Cardiac muscle cell (in vitro differentiated cells and primary cell): ENCODE data around the gene ZNF397. TPM values are rescaled to one million over a fixed set of nuclear protein-coding genes. Genes with fewer than 3 reads are reported as not detected.

Source experiments
- DNase-seq, 2 donors: peaks; one replicate each; pipeline versions ENCODE4 v3.0.0 to v3.0.0-alpha.2; 2010 to 2017; ENCODE audit warnings: low read depth in 1 of 2, low spot score in 1 of 2
- H3K27ac ChIP-seq: fragments of 200-600 bp; sonication (generic); 2 replicates; pipeline ENCODE4 v1.5.1; 2016
- H3K27me3 ChIP-seq: fragments of 200-600 bp; sonication (generic); 2 replicates; pipeline ENCODE4 v1.6.0; 2016; ENCODE audit warnings: control low read depth
- H3K36me3 ChIP-seq: fragments of 200-600 bp; sonication (generic); 2 replicates; pipeline ENCODE4 v1.5.1; 2016; ENCODE audit warnings: control low read depth
- H3K4me1 ChIP-seq: fragments of 200-600 bp; sonication (generic); 2 replicates; pipeline ENCODE4 v1.8.1; 2017; ENCODE audit warnings: low read depth, mild to moderate bottlenecking, mixed run types
- H3K4me3 ChIP-seq: fragments of 200-600 bp; sonication (generic); 2 replicates; pipeline ENCODE4 v1.5.1; 2016; ENCODE audit warnings: mild to moderate bottlenecking
- H3K9me3 ChIP-seq: fragments of 200-600 bp; sonication (generic); 2 replicates; pipeline ENCODE4 v1.5.1; 2017; ENCODE audit warnings: low read depth, mild to moderate bottlenecking, control low read depth
- CTCF ChIP-seq: IDR thresholded peaks from 2 replicates; pipeline ENCODE4 v1.5.1; 2012; ENCODE audit warnings: low read depth, mild to moderate bottlenecking, low read length
- polyA plus RNA-seq: library from polyadenylated mRNA; unstranded; fragments of >200 nt; fragmentation: Nextera tagmentation; extraction: Ambion mirVana; gene quantifications from 2 replicates; pipeline ENCODE4 v1.2.1, GENCODE V29; 2016
- total RNA-seq: library from RNA; depleted of rRNA; stranded (reverse); fragments of >200 nt; gene quantifications from 2 replicates; pipeline ENCODE4 v1.2.3, GENCODE V29; 2016

The ZNF397 gene
- total and polyA plus RNA-seq, 2 experiments from 2014 or later, result 10.2 to 21.5 TPM

- Histone ChIP-seq H3K27ac (no peak overlapping the region), H3K9me3 (no peaks in the 10 kb centered on the region), H3K27me3 (no peaks in the 10 kb centered on the region), H3K36me3 (peaks cover 43% of the 10 kb centered on the region), H3K4me1 (peaks cover 8% of the 10 kb centered on the region), H3K4me3 (no peak overlapping the region)
- TF ChIP-seq CTCF, result no peak
- DNase-seq, result no peak
Observed at GRCh38 chr18:35246831-35247230, 6.0 kb downstream of the ZNF397 start.

GRCh38 chr18:35247412-35248249 lies 6.8 kb downstream of the ZNF397 start:
- DNase-seq, result no peak
- no peaks in the 10 kb centered on the region for H3K27me3 ChIP-seq
- H3K36me3 ChIP-seq, result peaks cover 42% of the 10 kb centered on the region
- no peak overlapping the region for H3K27ac ChIP-seq
- H3K4me3 ChIP-seq, result no peak overlapping the region
- H3K4me1 ChIP-seq, result no peaks in the 10 kb centered on the region
- no peak for TF ChIP-seq CTCF
- no peaks in the 10 kb centered on the region for H3K9me3 ChIP-seq

GRCh38 chr18:35248429-35248828 lies 7.6 kb downstream of the ZNF397 start:
- H3K27ac ChIP-seq, result no peak overlapping the region
- H3K36me3 ChIP-seq, result peaks cover 38% of the 10 kb centered on the region
- no peaks in the 10 kb centered on the region for H3K27me3 ChIP-seq
- H3K4me3 ChIP-seq, result no peak overlapping the region
- no peak for TF ChIP-seq CTCF
- DNase-seq, result no peak
- no peaks in the 10 kb centered on the region for H3K4me1 ChIP-seq
- no peaks in the 10 kb centered on the region for H3K9me3 ChIP-seq

GRCh38 chr18:35252466-35252865 lies 11.6 kb downstream of the ZNF397 start:
- DNase-seq, result no peak
- H3K27ac ChIP-seq, result no peak overlapping the region
- H3K9me3 ChIP-seq, result no peaks in the 10 kb centered on the region
- H3K4me3 ChIP-seq, result no peak overlapping the region
- peaks cover 25% of the 10 kb centered on the region for H3K36me3 ChIP-seq
- H3K4me1 ChIP-seq, result no peaks in the 10 kb centered on the region
- no peaks in the 10 kb centered on the region for H3K27me3 ChIP-seq
- TF ChIP-seq CTCF, result no peak

GRCh38 chr18:35253655-35254287 lies 12.9 kb downstream of the ZNF397 start:
- H3K4me3 ChIP-seq, result no peak overlapping the region
- TF ChIP-seq CTCF, result no peak
- no peak overlapping the region for H3K27ac ChIP-seq
- no peaks in the 10 kb centered on the region for H3K9me3 ChIP-seq
- DNase-seq, result no peak
- H3K36me3 ChIP-seq, result peaks cover 19% of the 10 kb centered on the region
- H3K27me3 ChIP-seq, result no peaks in the 10 kb centered on the region
- H3K4me1 ChIP-seq, result no peaks in the 10 kb centered on the region
